ENCODE measurements around the gene APOLD1. TPM values are rescaled to one million over a fixed set of nuclear protein-coding genes. Genes with fewer than 3 reads are reported as not detected.
"Not testable (repeated sequence)": the region's sequence is repeated elsewhere in the genome, so short reads cannot be mapped to it uniquely, and the experiment has no call there.

Gene APOLD1
- polyA plus RNA-seq, 2 donors, result 0.77 to 2.4 TPM

- Histone ChIP-seq H3K4me1 (ENCODE audit: control insufficient read depth in 2 of 2, insufficient read depth in 2 of 2, low read length in 1 of 2) (no peaks in the 10 kb centered on the region), H3K4me3 (ENCODE audit: low read depth in 1 of 2, low read length in 2 of 2) (peak within 1 kb of the TSS; percentile 81 to 97), H3K36me3 (ENCODE audit: control insufficient read depth in 2 of 2, insufficient read depth in 2 of 2, low read length in 1 of 2) (no peaks in the 10 kb centered on the region), H3K27me3 (ENCODE audit: control insufficient read depth in 1 of 2, insufficient read depth in 2 of 2, low read length in 2 of 2) (no peaks in the 10 kb centered on the region), H3K9me3 (ENCODE audit: control insufficient read depth in 2 of 2, insufficient read depth in 1 of 2, low read depth in 1 of 2, low read length in 1 of 2) (no peaks in the 10 kb centered on the region), H3K27ac (ENCODE audit: low read depth in 2 of 2, low read length in 1 of 2) (peak within 1 kb of the TSS; percentile 69 to 72)
- 1 to 2% methylated on average over 35 of the region's 35 CpGs for WGBS, 2 donors
Observed at GRCh38 chr12:12813120-12814101, 28.0 kb downstream of the APOLD1 start, which contains the start of gene DDX47. Gene DDX47, plus strand, starts transcription at chr12:12813346. Its CDS starts 22 bp downstream, at chr12:12813368.

GRCh38 chr12:12817616-12818015 lies 32.2 kb downstream of the APOLD1 start:
- no peaks in the 10 kb centered on the region for H3K4me1 ChIP-seq (ENCODE audit: control insufficient read depth in 2 of 2, insufficient read depth in 2 of 2, low read length in 1 of 2)

GRCh38 chr12:12818701-12819100 lies 33.2 kb downstream of the APOLD1 start:
- no peaks in the 10 kb centered on the region for H3K4me1 ChIP-seq (ENCODE audit: control insufficient read depth in 2 of 2, insufficient read depth in 2 of 2, low read length in 1 of 2)
- 92 to 96% methylated on average over 4 of the region's 4 CpGs for WGBS, 2 donors
- no peaks in the 10 kb centered on the region for H3K9me3 ChIP-seq (ENCODE audit: control insufficient read depth in 2 of 2, insufficient read depth in 1 of 2, low read depth in 1 of 2, low read length in 1 of 2)
- H3K4me3 ChIP-seq (ENCODE audit: low read depth in 1 of 2, low read length in 2 of 2), result no peak overlapping the region
- peaks cover 4% of the 10 kb centered on the region in 2 donors for H3K36me3 ChIP-seq (ENCODE audit: control insufficient read depth in 2 of 2, insufficient read depth in 2 of 2, low read length in 1 of 2)
- H3K27me3 ChIP-seq (ENCODE audit: control insufficient read depth in 1 of 2, insufficient read depth in 2 of 2, low read length in 2 of 2), result no peaks in the 10 kb centered on the region
- H3K27ac ChIP-seq (ENCODE audit: low read depth in 2 of 2, low read length in 1 of 2), result no peak overlapping the region

More at GRCh38 chr12:12817616-12818015, 32.2 kb downstream of the APOLD1 start:
- WGBS, 2 donors, result 93% methylated on average over 7 of the region's 7 CpGs
- Histone ChIP-seq H3K36me3 (ENCODE audit: control insufficient read depth in 2 of 2, insufficient read depth in 2 of 2, low read length in 1 of 2) (peaks cover 0 to 4% of the 10 kb centered on the region in 2 donors), H3K9me3 (ENCODE audit: control insufficient read depth in 2 of 2, insufficient read depth in 1 of 2, low read depth in 1 of 2, low read length in 1 of 2) (no peaks in the 10 kb centered on the region), H3K4me3 (ENCODE audit: low read depth in 1 of 2, low read length in 2 of 2) (no peak overlapping the region), H3K27ac (ENCODE audit: low read depth in 2 of 2, low read length in 1 of 2) (no peak overlapping the region), H3K27me3 (ENCODE audit: control insufficient read depth in 1 of 2, insufficient read depth in 2 of 2, low read length in 2 of 2) (no peaks in the 10 kb centered on the region)

GRCh38 chr12:12819221-12819620 lies 33.8 kb downstream of the APOLD1 start:
- H3K36me3 ChIP-seq (ENCODE audit: control insufficient read depth in 2 of 2, insufficient read depth in 2 of 2, low read length in 1 of 2), result peaks cover 4 to 6% of the 10 kb centered on the region in 2 donors
- 85% methylated on average over 2 of the region's 2 CpGs for WGBS, 2 donors
- no peaks in the 10 kb centered on the region for H3K4me1 ChIP-seq (ENCODE audit: control insufficient read depth in 2 of 2, insufficient read depth in 2 of 2, low read length in 1 of 2)
- no peak overlapping the region for H3K4me3 ChIP-seq (ENCODE audit: low read depth in 1 of 2, low read length in 2 of 2)
- H3K9me3 ChIP-seq (ENCODE audit: control insufficient read depth in 2 of 2, insufficient read depth in 1 of 2, low read depth in 1 of 2, low read length in 1 of 2), result no peaks in the 10 kb centered on the region
- H3K27ac ChIP-seq (ENCODE audit: low read depth in 2 of 2, low read length in 1 of 2), result no peak overlapping the region
- H3K27me3 ChIP-seq (ENCODE audit: control insufficient read depth in 1 of 2, insufficient read depth in 2 of 2, low read length in 2 of 2), result no peaks in the 10 kb centered on the region

- H3K4me1 ChIP-seq (ENCODE audit: control insufficient read depth in 2 of 2, insufficient read depth in 2 of 2, low read length in 1 of 2), result no peaks in the 10 kb centered on the region
- no peaks in the 10 kb centered on the region for H3K27me3 ChIP-seq (ENCODE audit: control insufficient read depth in 1 of 2, insufficient read depth in 2 of 2, low read length in 2 of 2)
- WGBS, 2 donors, result 33 to 56% methylated on average over 2 of the region's 2 CpGs
- H3K4me3 ChIP-seq (ENCODE audit: low read depth in 1 of 2, low read length in 2 of 2), result no peak overlapping the region
- no peaks in the 10 kb centered on the region for H3K9me3 ChIP-seq (ENCODE audit: control insufficient read depth in 2 of 2, insufficient read depth in 1 of 2, low read depth in 1 of 2, low read length in 1 of 2)
- H3K36me3 ChIP-seq (ENCODE audit: control insufficient read depth in 2 of 2, insufficient read depth in 2 of 2, low read length in 1 of 2), result peaks cover 4 to 8% of the 10 kb centered on the region in 2 donors
- H3K27ac ChIP-seq (ENCODE audit: low read depth in 2 of 2, low read length in 1 of 2), result peak overlapping the region in 1 of 2 donors; percentile 31
Observed at GRCh38 chr12:12819752-12820311, 34.4 kb downstream of the APOLD1 start.

GRCh38 chr12:12820376-12820775 lies 34.9 kb downstream of the APOLD1 start:
- H3K27ac ChIP-seq (ENCODE audit: low read depth in 2 of 2, low read length in 1 of 2); H3K4me1 ChIP-seq (ENCODE audit: control insufficient read depth in 2 of 2, insufficient read depth in 2 of 2, low read length in 1 of 2); H3K9me3 ChIP-seq (ENCODE audit: control insufficient read depth in 2 of 2, insufficient read depth in 1 of 2, low read depth in 1 of 2, low read length in 1 of 2); H3K4me3 ChIP-seq (ENCODE audit: low read depth in 1 of 2, low read length in 2 of 2); H3K27me3 ChIP-seq (ENCODE audit: control insufficient read depth in 1 of 2, insufficient read depth in 2 of 2, low read length in 2 of 2): not testable (repeated sequence)
- H3K36me3 ChIP-seq (ENCODE audit: control insufficient read depth in 2 of 2, insufficient read depth in 2 of 2, low read length in 1 of 2), result peaks cover 4 to 14% of the 10 kb centered on the region in 2 donors
- 97 to 98% methylated on average over 11 of the region's 11 CpGs for WGBS, 2 donors

GRCh38 chr12:12821975-12822374 lies 36.5 kb downstream of the APOLD1 start:
- WGBS, 2 donors, result 86 to 88% methylated on average over 6 of the region's 6 CpGs
- Histone ChIP-seq H3K27me3 (ENCODE audit: control insufficient read depth in 1 of 2, insufficient read depth in 2 of 2, low read length in 2 of 2) (no peaks in the 10 kb centered on the region), H3K9me3 (ENCODE audit: control insufficient read depth in 2 of 2, insufficient read depth in 1 of 2, low read depth in 1 of 2, low read length in 1 of 2) (no peaks in the 10 kb centered on the region), H3K27ac (ENCODE audit: low read depth in 2 of 2, low read length in 1 of 2) (no peak overlapping the region), H3K36me3 (ENCODE audit: control insufficient read depth in 2 of 2, insufficient read depth in 2 of 2, low read length in 1 of 2) (peaks cover 4 to 20% of the 10 kb centered on the region in 2 donors), H3K4me1 (ENCODE audit: control insufficient read depth in 2 of 2, insufficient read depth in 2 of 2, low read length in 1 of 2) (no peaks in the 10 kb centered on the region), H3K4me3 (ENCODE audit: low read depth in 1 of 2, low read length in 2 of 2) (no peak overlapping the region)

- no peak overlapping the region for H3K27ac ChIP-seq (ENCODE audit: low read depth in 2 of 2, low read length in 1 of 2)
- no peaks in the 10 kb centered on the region for H3K9me3 ChIP-seq (ENCODE audit: control insufficient read depth in 2 of 2, insufficient read depth in 1 of 2, low read depth in 1 of 2, low read length in 1 of 2)
- 95 to 97% methylated on average over 4 of the region's 4 CpGs for WGBS, 2 donors
- H3K27me3 ChIP-seq (ENCODE audit: control insufficient read depth in 1 of 2, insufficient read depth in 2 of 2, low read length in 2 of 2), result no peaks in the 10 kb centered on the region
- H3K36me3 ChIP-seq (ENCODE audit: control insufficient read depth in 2 of 2, insufficient read depth in 2 of 2, low read length in 1 of 2), result peaks cover 4 to 23% of the 10 kb centered on the region in 2 donors
- H3K4me1 ChIP-seq (ENCODE audit: control insufficient read depth in 2 of 2, insufficient read depth in 2 of 2, low read length in 1 of 2), result no peaks in the 10 kb centered on the region
- H3K4me3 ChIP-seq (ENCODE audit: low read depth in 1 of 2, low read length in 2 of 2), result no peak overlapping the region
Observed at GRCh38 chr12:12822886-12823285, 37.4 kb downstream of the APOLD1 start.

GRCh38 chr12:12823300-12823699 lies 37.8 kb downstream of the APOLD1 start:
- Histone ChIP-seq H3K4me1 (ENCODE audit: control insufficient read depth in 2 of 2, insufficient read depth in 2 of 2, low read length in 1 of 2) (no peaks in the 10 kb centered on the region), H3K4me3 (ENCODE audit: low read depth in 1 of 2, low read length in 2 of 2) (no peak overlapping the region), H3K27me3 (ENCODE audit: control insufficient read depth in 1 of 2, insufficient read depth in 2 of 2, low read length in 2 of 2) (no peaks in the 10 kb centered on the region), H3K9me3 (ENCODE audit: control insufficient read depth in 2 of 2, insufficient read depth in 1 of 2, low read depth in 1 of 2, low read length in 1 of 2) (no peaks in the 10 kb centered on the region), H3K27ac (ENCODE audit: low read depth in 2 of 2, low read length in 1 of 2) (no peak overlapping the region), H3K36me3 (ENCODE audit: control insufficient read depth in 2 of 2, insufficient read depth in 2 of 2, low read length in 1 of 2) (peaks cover 4 to 23% of the 10 kb centered on the region in 2 donors)
- WGBS, 2 donors, result 62 to 63% methylated on average over 2 of the region's 2 CpGs
